ENCODE measurements around the gene EIF2D. TPM values are rescaled to one million over a fixed set of nuclear protein-coding genes. Genes with fewer than 3 reads are reported as not detected.

Gene EIF2D
- total and polyA plus RNA-seq, 2 of the 13 experiments (the other 11 are each of a cell fraction or from before 2014, with no cell fraction given): 45.1 to 64.9 TPM

- no peaks in the 10 kb centered on the region for H4K20me1 ChIP-seq (ENCODE audit: insufficient read depth, low read length)
- H3K27me3 ChIP-seq (ENCODE audit: control insufficient read depth in 1 of 2, insufficient read depth in 2 of 2, low read length in 2 of 2): no peaks in the 10 kb centered on the region
- no peaks in the 10 kb centered on the region for H3K4me1 ChIP-seq (ENCODE audit: insufficient read depth, low read length)
- no peaks in the 10 kb centered on the region for H3K79me2 ChIP-seq (ENCODE audit: insufficient read depth, low read length)
- ChIA-PET POLR2A (no interaction called here), CTCF (ENCODE audit: low intra/inter-chr PET ratio, low total read pairs) (no interaction called here)
- H3K9ac ChIP-seq (ENCODE audit: insufficient read depth, low read depth, low read length): no peak overlapping the region
- no peak overlapping the region for H2AFZ ChIP-seq (ENCODE audit: low read length)
- intact Hi-C loops (cut with micrococcal nuclease; ENCODE audit: unreplicated experiment) (no loop called here), in situ Hi-C loops (cut with HindIII; ENCODE audit: extremely low pct_ligation_motif_present, low pct_unique_long_range_greater_than_20kb) (no loop called here)
- WGBS (ENCODE audit: low lambda C conversion rate): 100% methylated on average over 1 of the region's 1 CpG
- FAIRE-seq (no peak), DNase-seq (ENCODE audit: low spot score) (no peak), ATAC-seq (no peak)
- H3K4me2 ChIP-seq (ENCODE audit: low read depth, low read length): no peak overlapping the region
- H3K27ac ChIP-seq (ENCODE audit: extremely low read length, insufficient read depth, low read length): no peak overlapping the region
- no peaks in the 10 kb centered on the region for H3K9me3 ChIP-seq (ENCODE audit: low read length)
- no TSS peak for BruUV-seq (replicated peaks)
- H3K4me3 ChIP-seq (replicated peaks in 1 of 3; ENCODE audit: insufficient read depth in 1 of 3, low read depth in 2 of 3, low read length in 3 of 3): no peak overlapping the region
- H3K36me3 ChIP-seq (replicated peaks in 1 of 2; ENCODE audit: control insufficient read depth in 1 of 2, insufficient read depth in 2 of 2, low read length in 2 of 2): peaks cover 31 to 81% of the 10 kb centered on the region in 2 experiments
- TF ChIP-seq ZIK1 (CRISPR knock-in tag; IDR thresholded peaks at IDR 0.05; ENCODE audit: borderline replicate concordance, low read depth) (no peak), ONECUT2 (CRISPR knock-in tag; IDR thresholded peaks at IDR 0.05) (no peak), ZC3H13 (CRISPR knock-in tag; IDR thresholded peaks at IDR 0.05) (no peak), KAT2B (IDR thresholded peaks at IDR 0.05; ENCODE audit: borderline replicate concordance, low read depth, low read length) (no peak), NFRKB (IDR thresholded peaks at IDR 0.05) (no peak)
- TF ChIP-seq, protein P1, sequence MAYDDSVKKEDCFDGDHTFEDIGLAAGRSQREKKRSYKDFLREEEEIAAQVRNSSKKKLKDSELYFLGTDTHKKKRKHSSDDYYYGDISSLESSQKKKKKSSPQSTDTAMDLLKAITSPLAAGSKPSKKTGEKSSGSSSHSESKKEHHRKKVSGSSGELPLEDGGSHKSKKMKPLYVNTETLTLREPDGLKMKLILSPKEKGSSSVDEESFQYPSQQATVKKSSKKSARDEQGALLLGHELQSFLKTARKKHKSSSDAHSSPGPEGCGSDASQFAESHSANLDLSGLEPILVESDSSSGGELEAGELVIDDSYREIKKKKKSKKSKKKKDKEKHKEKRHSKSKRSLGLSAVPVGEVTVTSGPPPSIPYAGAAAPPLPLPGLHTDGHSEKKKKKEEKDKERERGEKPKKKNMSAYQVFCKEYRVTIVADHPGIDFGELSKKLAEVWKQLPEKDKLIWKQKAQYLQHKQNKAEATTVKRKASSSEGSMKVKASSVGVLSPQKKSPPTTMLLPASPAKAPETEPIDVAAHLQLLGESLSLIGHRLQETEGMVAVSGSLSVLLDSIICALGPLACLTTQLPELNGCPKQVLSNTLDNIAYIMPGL (CRISPR knock-in tag; IDR thresholded peaks at IDR 0.05; ENCODE audit: borderline replicate concordance in 1 of 2, low read depth in 1 of 2): no peak
Observed at GRCh38 chr1:206596319-206596666, 16.0 kb downstream of the EIF2D start.

GRCh38 chr1:206595581-206596318, 16.5 kb downstream of the EIF2D start:
- BruUV-seq (replicated peaks): no TSS peak
- TF ChIP-seq SOX6 (IDR thresholded peaks at IDR 0.05) (no peak), SOX6 (CRISPR knock-in tag; IDR thresholded peaks at IDR 0.05) (no peak), ZNF143 (CRISPR knock-in tag; IDR thresholded peaks at IDR 0.05) (no peak), HES4 (CRISPR knock-in tag; IDR thresholded peaks at IDR 0.05; ENCODE audit: borderline replicate concordance) (no peak), ZNF329 (CRISPR knock-in tag; IDR thresholded peaks at IDR 0.05; ENCODE audit: low read depth) (no peak), FOXC1 (CRISPR knock-in tag; IDR thresholded peaks at IDR 0.05; ENCODE audit: borderline replicate concordance) (no peak), KAT8 (CRISPR knock-in tag; IDR thresholded peaks at IDR 0.05) (no peak), SRSF4 (IDR thresholded peaks at IDR 0.05; ENCODE audit: low read depth, low read length, poor library complexity, severe bottlenecking) (no peak)
- no peak for DNase-seq (ENCODE audit: low spot score)
- no peaks in the 10 kb centered on the region for H3K27me3 ChIP-seq (ENCODE audit: control insufficient read depth in 1 of 2, insufficient read depth in 2 of 2, low read length in 2 of 2)
- no peak overlapping the region for H3K4me2 ChIP-seq (ENCODE audit: low read depth, low read length)
- POLR2A ChIA-PET: no interaction called here
- no peaks in the 10 kb centered on the region for H4K20me1 ChIP-seq (ENCODE audit: insufficient read depth, low read length)
- CTCF ChIA-PET (ENCODE audit: low intra/inter-chr PET ratio, low total read pairs): no interaction called here
- H3K36me3 ChIP-seq (replicated peaks in 1 of 2; ENCODE audit: control insufficient read depth in 1 of 2, insufficient read depth in 2 of 2, low read length in 2 of 2): peaks cover 31 to 86% of the 10 kb centered on the region in 2 experiments
- ATAC-seq: no peak
- H3K9me3 ChIP-seq (ENCODE audit: low read length): no peaks in the 10 kb centered on the region
- H3K27ac ChIP-seq (ENCODE audit: extremely low read length, insufficient read depth, low read length): no peak overlapping the region
- no peak overlapping the region for H2AFZ ChIP-seq (ENCODE audit: low read length)
- H3K79me2 ChIP-seq (ENCODE audit: insufficient read depth, low read length): no peaks in the 10 kb centered on the region
- in situ Hi-C loops (cut with HindIII; ENCODE audit: extremely low pct_ligation_motif_present, low pct_unique_long_range_greater_than_20kb): no loop called here
- intact Hi-C loops (cut with micrococcal nuclease; ENCODE audit: unreplicated experiment): no loop called here
- no peak overlapping the region for H3K4me3 ChIP-seq (replicated peaks in 1 of 3; ENCODE audit: insufficient read depth in 1 of 3, low read depth in 2 of 3, low read length in 3 of 3)
- WGBS (ENCODE audit: low lambda C conversion rate): 97% methylated on average over 7 of the region's 7 CpGs
- H3K4me1 ChIP-seq (ENCODE audit: insufficient read depth, low read length): no peaks in the 10 kb centered on the region
- H3K9ac ChIP-seq (ENCODE audit: insufficient read depth, low read depth, low read length): no peak overlapping the region
- no peak for FAIRE-seq
